ENCODE data around the gene GTPBP4.

The GTPBP4 gene

DNA sequence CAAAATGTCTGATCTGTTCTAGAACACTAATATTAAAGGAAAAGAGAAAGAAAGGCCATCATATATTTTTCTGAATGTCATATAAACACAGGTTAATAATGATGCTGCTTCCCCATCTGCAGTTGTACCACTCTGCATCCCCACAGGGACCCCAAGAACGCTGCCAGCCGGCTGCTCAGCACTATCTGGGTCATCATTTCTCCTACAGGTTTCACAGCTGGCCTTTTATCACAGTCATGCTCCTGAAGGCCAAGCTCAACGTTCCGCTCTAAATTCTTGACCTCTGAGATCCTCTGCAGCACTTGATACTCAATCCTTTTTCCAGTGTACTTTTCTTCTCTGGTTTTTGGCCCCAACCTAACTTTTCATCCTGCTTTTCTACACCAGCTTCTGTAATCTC is 55.9 kb downstream of the GTPBP4 start (continued):
- TF ChIP-seq, protein P1, sequence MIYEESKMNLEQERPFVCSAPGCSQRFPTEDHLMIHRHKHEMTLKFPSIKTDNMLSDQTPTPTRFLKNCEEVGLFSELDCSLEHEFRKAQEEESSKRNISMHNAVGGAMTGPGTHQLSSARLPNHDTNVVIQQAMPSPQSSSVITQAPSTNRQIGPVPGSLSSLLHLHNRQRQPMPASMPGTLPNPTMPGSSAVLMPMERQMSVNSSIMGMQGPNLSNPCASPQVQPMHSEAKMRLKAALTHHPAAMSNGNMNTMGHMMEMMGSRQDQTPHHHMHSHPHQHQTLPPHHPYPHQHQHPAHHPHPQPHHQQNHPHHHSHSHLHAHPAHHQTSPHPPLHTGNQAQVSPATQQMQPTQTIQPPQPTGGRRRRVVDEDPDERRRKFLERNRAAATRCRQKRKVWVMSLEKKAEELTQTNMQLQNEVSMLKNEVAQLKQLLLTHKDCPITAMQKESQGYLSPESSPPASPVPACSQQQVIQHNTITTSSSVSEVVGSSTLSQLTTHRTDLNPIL (CRISPR knock-in tag; IDR thresholded peaks at IDR 0.05; ENCODE audit: low read depth): no peak
- TF ChIP-seq TCF4 (CRISPR knock-in tag; IDR thresholded peaks at IDR 0.05; ENCODE audit: borderline replicate concordance) (no peak), TOX (CRISPR knock-in tag; IDR thresholded peaks at IDR 0.05; ENCODE audit: borderline replicate concordance) (no peak)

DNA sequence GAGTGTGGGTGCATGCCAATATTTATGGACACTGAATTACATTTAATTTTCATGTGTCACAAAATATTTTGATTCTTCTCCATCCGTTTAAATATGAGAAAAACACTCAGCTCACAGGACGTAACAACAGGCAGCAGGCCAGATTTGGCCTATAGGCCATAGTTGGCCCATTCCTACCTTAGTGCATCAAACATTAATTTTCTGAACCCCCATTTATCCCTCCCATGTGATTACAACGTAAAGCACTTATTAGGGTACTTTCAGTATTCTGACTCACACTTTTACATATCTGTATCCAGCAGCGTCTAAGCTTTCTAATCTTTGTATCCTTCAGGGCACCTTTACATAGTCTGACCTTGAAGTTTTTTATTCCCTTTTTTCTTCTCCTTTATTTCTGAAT is 56.7 kb downstream of the GTPBP4 start:
- no peak for ATAC-seq
- TF ChIP-seq PPARA (CRISPR knock-in tag; IDR thresholded peaks at IDR 0.05; ENCODE audit: borderline replicate concordance): no peak
- no peak for TF ChIP-seq ISL1 (CRISPR knock-in tag; IDR thresholded peaks at IDR 0.05)
- no peak for TF ChIP-seq SNAI2 (CRISPR knock-in tag; IDR thresholded peaks at IDR 0.05)
- TF ChIP-seq TOX (CRISPR knock-in tag; IDR thresholded peaks at IDR 0.05; ENCODE audit: borderline replicate concordance): no peak
- TF ChIP-seq, protein P2, sequence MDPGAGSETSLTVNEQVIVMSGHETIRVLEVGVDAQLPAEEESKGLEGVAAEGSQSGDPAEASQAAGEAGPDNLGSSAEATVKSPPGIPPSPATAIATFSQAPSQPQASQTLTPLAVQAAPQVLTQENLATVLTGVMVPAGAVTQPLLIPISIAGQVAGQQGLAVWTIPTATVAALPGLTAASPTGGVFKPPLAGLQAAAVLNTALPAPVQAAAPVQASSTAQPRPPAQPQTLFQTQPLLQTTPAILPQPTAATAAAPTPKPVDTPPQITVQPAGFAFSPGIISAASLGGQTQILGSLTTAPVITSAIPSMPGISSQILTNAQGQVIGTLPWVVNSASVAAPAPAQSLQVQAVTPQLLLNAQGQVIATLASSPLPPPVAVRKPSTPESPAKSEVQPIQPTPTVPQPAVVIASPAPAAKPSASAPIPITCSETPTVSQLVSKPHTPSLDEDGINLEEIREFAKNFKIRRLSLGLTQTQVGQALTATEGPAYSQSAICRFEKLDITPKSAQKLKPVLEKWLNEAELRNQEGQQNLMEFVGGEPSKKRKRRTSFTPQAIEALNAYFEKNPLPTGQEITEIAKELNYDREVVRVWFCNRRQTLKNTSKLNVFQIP (CRISPR knock-in tag; IDR thresholded peaks at IDR 0.05; ENCODE audit: borderline replicate concordance, low read depth): no peak
- TF ChIP-seq GLIS3 (CRISPR knock-in tag; IDR thresholded peaks at IDR 0.05): no peak
- no peak for TF ChIP-seq ZC3H10 (CRISPR knock-in tag; IDR thresholded peaks at IDR 0.05)
- TF ChIP-seq BACH2 (CRISPR knock-in tag; IDR thresholded peaks at IDR 0.05; ENCODE audit: borderline replicate concordance): no peak

DNA sequence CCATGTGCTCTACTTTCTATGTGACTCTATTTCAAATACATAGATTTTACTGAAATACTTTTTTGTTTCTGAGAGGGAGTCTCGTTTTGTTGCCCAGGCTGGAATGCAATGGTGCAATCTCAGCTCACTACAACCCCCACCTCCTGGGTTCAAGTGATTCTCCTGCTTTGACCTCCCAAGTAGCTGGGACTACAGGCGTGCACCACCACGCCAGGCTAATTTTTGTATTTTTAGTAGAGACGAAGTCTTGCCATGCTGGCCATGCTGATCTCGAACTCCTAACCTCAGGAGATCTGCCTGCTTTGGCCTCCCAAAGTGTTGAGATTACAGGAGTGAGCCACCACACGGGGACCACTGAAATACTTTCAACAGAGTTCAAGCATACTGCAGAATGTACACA is 57.2 kb downstream of the GTPBP4 start:
- TF ChIP-seq PPARA (CRISPR knock-in tag; IDR thresholded peaks at IDR 0.05; ENCODE audit: borderline replicate concordance) (no peak), ZNF565 (CRISPR knock-in tag; conservative IDR thresholded peaks at IDR 0.05; ENCODE audit: low read depth) (no peak), SNAI2 (CRISPR knock-in tag; IDR thresholded peaks at IDR 0.05) (no peak), ZC3H10 (CRISPR knock-in tag; IDR thresholded peaks at IDR 0.05) (no peak), ZFP30 (CRISPR knock-in tag; IDR thresholded peaks at IDR 0.05) (no peak), ARNTL (CRISPR knock-in tag; IDR thresholded peaks at IDR 0.05; ENCODE audit: borderline replicate concordance, low read depth) (no peak), RARB (CRISPR knock-in tag; IDR thresholded peaks at IDR 0.05) (no peak), ZNF70 (CRISPR knock-in tag; IDR thresholded peaks at IDR 0.05) (no peak), ISL1 (CRISPR knock-in tag; IDR thresholded peaks at IDR 0.05) (no peak), ESRRG (CRISPR knock-in tag; IDR thresholded peaks at IDR 0.05) (no peak), OSR1 (CRISPR knock-in tag; IDR thresholded peaks at IDR 0.05) (no peak), BACH2 (CRISPR knock-in tag; IDR thresholded peaks at IDR 0.05; ENCODE audit: borderline replicate concordance) (no peak)
- TF ChIP-seq, protein P2 (CRISPR knock-in tag; IDR thresholded peaks at IDR 0.05; ENCODE audit: borderline replicate concordance, low read depth): no peak
- TF ChIP-seq, protein P1 (CRISPR knock-in tag; IDR thresholded peaks at IDR 0.05; ENCODE audit: low read depth): no peak
- no peak for ATAC-seq

DNA sequence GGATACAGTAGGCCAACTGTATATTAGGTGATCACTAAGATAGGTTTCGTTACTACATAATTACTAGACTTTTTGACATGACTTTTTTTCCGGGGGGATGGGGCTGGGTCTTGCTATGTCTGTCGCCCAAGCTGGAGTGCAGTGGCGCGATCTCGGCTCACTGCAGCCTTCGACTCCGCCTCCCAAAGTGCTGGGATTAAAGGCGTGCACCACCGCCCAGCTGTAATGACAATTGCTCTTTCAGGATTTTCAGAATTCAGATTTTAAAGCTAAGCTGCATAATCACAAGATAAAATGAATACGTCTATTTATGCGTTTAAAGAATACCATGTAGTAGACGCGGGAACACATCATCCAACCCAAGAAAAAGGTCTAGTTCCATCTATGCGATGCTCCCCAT is 59.7 kb downstream of the GTPBP4 start:
- TF ChIP-seq, protein P3, sequence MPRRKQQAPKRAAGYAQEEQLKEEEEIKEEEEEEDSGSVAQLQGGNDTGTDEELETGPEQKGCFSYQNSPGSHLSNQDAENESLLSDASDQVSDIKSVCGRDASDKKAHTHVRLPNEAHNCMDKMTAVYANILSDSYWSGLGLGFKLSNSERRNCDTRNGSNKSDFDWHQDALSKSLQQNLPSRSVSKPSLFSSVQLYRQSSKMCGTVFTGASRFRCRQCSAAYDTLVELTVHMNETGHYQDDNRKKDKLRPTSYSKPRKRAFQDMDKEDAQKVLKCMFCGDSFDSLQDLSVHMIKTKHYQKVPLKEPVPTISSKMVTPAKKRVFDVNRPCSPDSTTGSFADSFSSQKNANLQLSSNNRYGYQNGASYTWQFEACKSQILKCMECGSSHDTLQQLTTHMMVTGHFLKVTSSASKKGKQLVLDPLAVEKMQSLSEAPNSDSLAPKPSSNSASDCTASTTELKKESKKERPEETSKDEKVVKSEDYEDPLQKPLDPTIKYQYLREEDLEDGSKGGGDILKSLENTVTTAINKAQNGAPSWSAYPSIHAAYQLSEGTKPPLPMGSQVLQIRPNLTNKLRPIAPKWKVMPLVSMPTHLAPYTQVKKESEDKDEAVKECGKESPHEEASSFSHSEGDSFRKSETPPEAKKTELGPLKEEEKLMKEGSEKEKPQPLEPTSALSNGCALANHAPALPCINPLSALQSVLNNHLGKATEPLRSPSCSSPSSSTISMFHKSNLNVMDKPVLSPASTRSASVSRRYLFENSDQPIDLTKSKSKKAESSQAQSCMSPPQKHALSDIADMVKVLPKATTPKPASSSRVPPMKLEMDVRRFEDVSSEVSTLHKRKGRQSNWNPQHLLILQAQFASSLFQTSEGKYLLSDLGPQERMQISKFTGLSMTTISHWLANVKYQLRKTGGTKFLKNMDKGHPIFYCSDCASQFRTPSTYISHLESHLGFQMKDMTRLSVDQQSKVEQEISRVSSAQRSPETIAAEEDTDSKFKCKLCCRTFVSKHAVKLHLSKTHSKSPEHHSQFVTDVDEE (CRISPR knock-in tag; IDR thresholded peaks at IDR 0.05): no peak
- ATAC-seq: peak; percentile 0; the same call in 2 of the 3 replicates

All from SK-N-SH treated with all-trans-retinoic acid at 6 μM for 48 hours (cell line).